Ovary (tissue), 9 donors: ENCODE data around the gene FNIP2. TPM values are rescaled to one million over a fixed set of nuclear protein-coding genes. Genes with fewer than 3 reads are reported as not detected.

Experiments used
- DNase-seq, 5 donors: peaks; one replicate each; pipeline ENCODE4 v3.0.0-alpha.2; 2019 to 2020
- H3K27ac ChIP-seq, 2 donors: fragments of 200-600 bp; one replicate each; pipeline versions ENCODE4 v1.5.1 to v1.8.0; 2019 to 2022
- H3K27me3 ChIP-seq: fragments of 200-600 bp; one replicate; pipeline ENCODE4 v1.8.0; 2022
- H3K36me3 ChIP-seq: fragments of 200-600 bp; sonication (generic); one replicate; pipeline ENCODE4 v1.5.1; 2019
- H3K4me1 ChIP-seq: one replicate; pipeline ENCODE4 v1.8.1; 2013; ENCODE audit warnings: mild to moderate bottlenecking, moderate library complexity; ENCODE audit not compliant: insufficient read depth
- H3K4me3 ChIP-seq: fragments of 200-600 bp; sonication (generic); one replicate; pipeline ENCODE4 v1.5.1; 2017
- H3K9me3 ChIP-seq, 2 donors: fragments of 200-600 bp in 1 of 2; sonication (generic) in 1 of 2; one replicate each; pipeline versions ENCODE4 v1.5.1 to v1.8.1; 2013 to 2019; ENCODE audit warnings: mild to moderate bottlenecking in 1 of 2, moderate library complexity in 1 of 2
- EP300 ChIP-seq: sonication (generic); formaldehyde crosslinking; IDR thresholded peaks from one replicate; pipeline ENCODE4 v1.6.1; 2017; ENCODE audit warnings: antibody characterized with exemption
- POLR2A ChIP-seq: fragments of 450-650 bp; IDR thresholded peaks from one replicate; pipeline ENCODE4 v1.6.1; 2017; ENCODE audit warnings: antibody characterized with exemption, mild to moderate bottlenecking, moderate library complexity
- WGBS, 3 donors: extraction: QIAGEN DNeasy Blood & Tissue Kit in 1 of 3; methylation state at CpG; one replicate each; pipeline versions ENCODE4 v1.1.5 to v1.1.7; 2013 to 2017; 5-methylcytosine and 5-hydroxymethylcytosine counted together
- intact Hi-C, 4 donors: fragments of 100-400 bp; cut with DNase I; formaldehyde crosslinking; loops; one replicate each; pipeline versions ENCODE4 v1.11.0 to v1.15.1; 2022 to 2023
- polyA plus RNA-seq, 2 donors: library from polyadenylated mRNA; stranded (reverse); fragments of 200-250 nt in 1 of 2; fragments of 350-450 nt in 1 of 2; fragmentation: Illumina TruSeq in 1 of 2; extraction: RNeasy Lipid Tissue Mini Kit (QIAGEN cat#74804) in 1 of 2; gene quantifications; one replicate each; pipeline ENCODE4 v1.2.3, GENCODE V29; 2013 to 2014
- total RNA-seq, 7 donors: library from RNA; depleted of rRNA in 2 of 7; stranded (reverse); fragments of >200 nt in 2 of 7; fragmentation: NEBNext Ultra II Directional in 3 of 7; extraction: Animal tissue kit (Norgen Biotek cat#: 25700) in 3 of 7; gene quantifications; one replicate each; pipeline versions ENCODE4 v1.1.0 to v1.2.4, GENCODE V29; 2016 to 2023
- TF ChIP-seq, protein P1 (sequence below), 3 donors: fragments of 450-650 bp in 2 of 3; fragments of 200-600 bp in 1 of 3; IDR thresholded peaks; one replicate each; pipeline versions ENCODE4 v1.5.1 to v1.8.0; 2016 to 2022; ENCODE audit warnings: antibody characterized with exemption in 3 of 3, mild to moderate bottlenecking in 1 of 3
- donor health status: DM: no; HTN: no; CAD: no; lungs with moderate emphysema.
- donor health status: DM: no; HTN: no; CAD: no.
- donor health status: Bipolar disorder and iron deficiency.
- donor health status: DM: yes; HTN: yes; CAD: no.
- donor health status: DM: no; HTN: no; CAD: no.
- donor health status: DM: yes; HTN: yes; CAD: no.

The FNIP2 gene
- total and polyA plus RNA-seq, 9 donors, result 6.1 to 34.1 (median 20.4) TPM

GRCh38 chr4:158861766-158862165, 92.9 kb downstream of the FNIP2 start:
- no peaks in the 10 kb centered on the region for H3K9me3 ChIP-seq
- H3K4me1 ChIP-seq, result no peaks in the 10 kb centered on the region
- intact Hi-C loops, result loop anchor here in 2 of 4 donors (5.0 to 10.0 kb wide), 2 partner anchors 316 to 343 kb away; no protein-coding TSS in a partner anchor
- 92 to 94% (median 93%) methylated on average over 3 of the region's 3 CpGs for WGBS, 3 donors
- H3K27ac ChIP-seq, result no peak overlapping the region
- H3K36me3 ChIP-seq, result no peaks in the 10 kb centered on the region
- no peak overlapping the region for H3K4me3 ChIP-seq
- no peak for DNase-seq
- no peaks in the 10 kb centered on the region for H3K27me3 ChIP-seq
- TF ChIP-seq, protein P1, sequence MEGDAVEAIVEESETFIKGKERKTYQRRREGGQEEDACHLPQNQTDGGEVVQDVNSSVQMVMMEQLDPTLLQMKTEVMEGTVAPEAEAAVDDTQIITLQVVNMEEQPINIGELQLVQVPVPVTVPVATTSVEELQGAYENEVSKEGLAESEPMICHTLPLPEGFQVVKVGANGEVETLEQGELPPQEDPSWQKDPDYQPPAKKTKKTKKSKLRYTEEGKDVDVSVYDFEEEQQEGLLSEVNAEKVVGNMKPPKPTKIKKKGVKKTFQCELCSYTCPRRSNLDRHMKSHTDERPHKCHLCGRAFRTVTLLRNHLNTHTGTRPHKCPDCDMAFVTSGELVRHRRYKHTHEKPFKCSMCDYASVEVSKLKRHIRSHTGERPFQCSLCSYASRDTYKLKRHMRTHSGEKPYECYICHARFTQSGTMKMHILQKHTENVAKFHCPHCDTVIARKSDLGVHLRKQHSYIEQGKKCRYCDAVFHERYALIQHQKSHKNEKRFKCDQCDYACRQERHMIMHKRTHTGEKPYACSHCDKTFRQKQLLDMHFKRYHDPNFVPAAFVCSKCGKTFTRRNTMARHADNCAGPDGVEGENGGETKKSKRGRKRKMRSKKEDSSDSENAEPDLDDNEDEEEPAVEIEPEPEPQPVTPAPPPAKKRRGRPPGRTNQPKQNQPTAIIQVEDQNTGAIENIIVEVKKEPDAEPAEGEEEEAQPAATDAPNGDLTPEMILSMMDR (IDR thresholded peaks at IDR 0.05), result no peak

DNA sequence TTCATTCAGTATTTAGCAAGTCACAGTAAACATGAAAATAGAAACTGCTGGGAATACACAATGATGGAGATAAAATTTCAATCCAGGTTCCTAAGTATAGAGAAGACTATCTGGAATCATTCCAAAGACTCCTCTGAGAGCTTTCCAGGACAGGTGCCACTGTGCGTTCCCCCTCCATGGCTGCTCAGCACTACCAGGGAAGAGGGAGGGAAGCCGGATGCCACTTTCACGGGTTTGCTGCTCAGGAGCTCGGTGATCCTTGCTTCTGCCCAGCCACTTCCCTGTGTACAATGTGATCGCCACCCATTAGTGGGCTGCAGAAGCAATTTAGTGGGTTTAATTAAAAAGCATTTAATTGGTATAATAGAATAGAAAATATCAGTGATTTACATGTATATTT, 94.5 kb downstream of the FNIP2 start:
- Histone ChIP-seq H3K4me3 (no peak overlapping the region), H3K27ac (no peak overlapping the region), H3K4me1 (peaks cover 5% of the 10 kb centered on the region), H3K36me3 (no peaks in the 10 kb centered on the region), H3K9me3 (no peaks in the 10 kb centered on the region), H3K27me3 (no peaks in the 10 kb centered on the region)
- DNase-seq, result no peak
- no peak for TF ChIP-seq EP300
- no peak for TF ChIP-seq POLR2A
- TF ChIP-seq, protein P1 (IDR thresholded peaks at IDR 0.05), result no peak
- whole genome bisulfite sequencing, 3 donors, result 93 to 96% (median 95%) methylated on average over 5 of the region's 5 CpGs
- intact Hi-C loops, result loop anchor here in 2 of 4 donors (5.0 to 10.0 kb wide), 2 partner anchors 314 to 342 kb away; no protein-coding TSS in a partner anchor

GRCh38 chr4:158865520-158866177, 96.8 kb downstream of the FNIP2 start:
- Histone ChIP-seq H3K4me1 (peaks cover 15% of the 10 kb centered on the region), H3K4me3 (no peak overlapping the region), H3K27ac (no peak overlapping the region), H3K27me3 (no peaks in the 10 kb centered on the region), H3K9me3 (no peaks in the 10 kb centered on the region), H3K36me3 (no peaks in the 10 kb centered on the region)
- DNase-seq, result no peak
- TF ChIP-seq, protein P1 (IDR thresholded peaks at IDR 0.05), result no peak
- 77 to 83% (median 83%) methylated on average over 5 of the region's 5 CpGs for WGBS, 3 donors
- intact Hi-C loops, result loop anchor here in 1 of 4 donors (10.0 kb wide), 1 partner anchor 339 kb away; no protein-coding TSS in a partner anchor

DNA sequence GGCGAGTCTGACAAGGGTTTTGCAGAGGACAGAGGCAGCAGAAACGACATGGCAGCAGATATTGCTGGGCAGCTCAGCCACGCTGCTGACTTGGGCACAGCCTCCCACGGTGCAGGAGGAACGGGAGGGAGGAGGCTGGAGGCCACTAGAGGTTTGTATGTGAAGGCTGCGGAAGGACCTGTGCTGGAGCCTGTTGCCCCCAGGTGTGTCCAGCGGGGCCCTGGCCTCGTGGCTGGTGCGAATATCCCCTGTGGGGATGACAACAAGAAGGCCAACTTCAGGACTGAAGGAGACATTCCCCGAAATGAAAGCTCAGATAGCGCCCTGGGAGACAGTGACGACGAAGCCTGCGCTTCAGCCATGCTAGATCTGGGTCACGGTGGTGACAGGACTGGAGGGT, 100.2 kb downstream of the FNIP2 start:
- H3K27ac ChIP-seq, result no peak overlapping the region
- intact Hi-C loops, result loop anchor here in 1 of 4 donors (10.0 kb wide), 1 partner anchor 336 kb away; no protein-coding TSS in a partner anchor

More for the DNA sequence above, 100.2 kb downstream of the FNIP2 start:
- TF ChIP-seq EP300 (no peak), POLR2A (no peak)
- TF ChIP-seq, protein P1 (IDR thresholded peaks at IDR 0.05), result no peak
- peaks cover 27% of the 10 kb centered on the region for H3K4me1 ChIP-seq
- no peak for DNase-seq
- 93 to 95% (median 94%) methylated on average over 15 of the region's 15 CpGs for WGBS, 3 donors
- no peaks in the 10 kb centered on the region for H3K27me3 ChIP-seq
- H3K4me3 ChIP-seq, result no peak overlapping the region
- H3K9me3 ChIP-seq, result no peaks in the 10 kb centered on the region
- no peaks in the 10 kb centered on the region for H3K36me3 ChIP-seq
